DMS79 treated with DMSO at 0.1 percent for 48 hours (cell line): ENCODE data around the gene PIK3C2G.
"Not testable (repeated sequence)": the region's sequence is repeated elsewhere in the genome, so short reads cannot be mapped to it uniquely, and the experiment has no call there.

ENCODE experiments used
- DNase-seq: peaks from one replicate; lab custom pipeline; 2025; lab: John Stamatoyannopoulos, UW

The PIK3C2G gene

DNA sequence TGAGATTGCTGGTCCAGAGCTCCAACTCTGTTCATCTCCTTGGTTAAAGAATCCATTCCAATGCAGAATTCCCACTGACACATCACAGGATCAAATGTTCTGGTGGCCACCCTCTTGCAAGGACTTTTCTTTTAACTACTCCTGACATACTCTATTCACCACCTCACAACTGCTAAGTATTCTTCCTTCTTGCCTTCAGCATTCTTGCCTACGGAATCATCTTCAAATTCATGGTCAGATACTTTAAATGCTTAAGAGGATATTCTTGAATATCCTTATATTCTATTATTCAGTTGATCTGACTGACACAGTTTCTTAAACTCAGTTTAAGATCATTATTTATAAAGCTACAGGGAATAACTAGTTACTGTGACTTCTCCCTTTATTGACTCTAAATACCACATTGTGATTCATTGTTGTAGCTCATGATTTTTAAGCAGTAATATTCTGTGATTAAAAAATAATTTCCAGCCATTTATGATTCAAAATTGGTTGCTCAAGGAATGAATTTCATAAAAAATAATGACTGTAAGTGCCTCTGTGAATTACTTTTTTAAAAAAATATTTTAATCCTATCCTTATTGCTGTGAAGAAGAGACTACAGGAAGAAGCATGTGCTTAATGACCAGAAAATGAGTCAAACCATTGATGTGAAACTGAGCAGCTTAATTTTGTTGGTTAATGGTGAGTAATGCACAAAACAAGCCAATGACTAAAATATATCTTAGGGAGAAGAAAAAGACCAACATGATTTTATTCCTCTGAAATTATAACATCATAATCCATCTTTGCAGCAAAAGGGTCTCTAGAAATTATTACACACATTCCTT, 207.1 kb downstream of the PIK3C2G start:
- no peak for DNase-seq

DNA sequence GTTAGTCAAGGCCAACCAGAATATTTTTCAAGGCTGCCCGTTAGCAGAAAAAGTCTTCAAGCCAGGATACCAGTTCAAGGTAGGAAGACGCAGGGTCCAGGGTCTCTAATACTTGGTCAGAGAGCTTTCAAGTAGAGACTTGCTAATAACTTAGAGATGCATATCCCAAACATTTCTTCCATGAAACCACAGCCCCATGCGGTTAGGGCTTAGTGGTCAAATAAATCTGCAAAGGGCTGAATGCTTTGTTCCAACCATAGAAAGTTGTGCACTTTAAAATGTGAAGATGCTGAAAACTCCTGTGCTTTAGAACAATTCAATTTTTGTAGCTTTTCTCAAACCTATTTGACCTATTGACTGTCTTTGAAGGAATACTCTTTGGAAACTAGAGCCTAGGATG, 208.9 kb downstream of the PIK3C2G start:
- DNase-seq = no peak

GRCh38 chr12:18472304-18472703, 211.0 kb downstream of the PIK3C2G start:
- DNase-seq = no peak

GRCh38 chr12:18472806-18473205, 211.5 kb downstream of the PIK3C2G start:
- DNase-seq = no peak

GRCh38 chr12:18476861-18477260, 215.5 kb downstream of the PIK3C2G start:
- no peak for DNase-seq

GRCh38 chr12:18479256-18479655, 217.9 kb downstream of the PIK3C2G start:
- no peak for DNase-seq

DNA sequence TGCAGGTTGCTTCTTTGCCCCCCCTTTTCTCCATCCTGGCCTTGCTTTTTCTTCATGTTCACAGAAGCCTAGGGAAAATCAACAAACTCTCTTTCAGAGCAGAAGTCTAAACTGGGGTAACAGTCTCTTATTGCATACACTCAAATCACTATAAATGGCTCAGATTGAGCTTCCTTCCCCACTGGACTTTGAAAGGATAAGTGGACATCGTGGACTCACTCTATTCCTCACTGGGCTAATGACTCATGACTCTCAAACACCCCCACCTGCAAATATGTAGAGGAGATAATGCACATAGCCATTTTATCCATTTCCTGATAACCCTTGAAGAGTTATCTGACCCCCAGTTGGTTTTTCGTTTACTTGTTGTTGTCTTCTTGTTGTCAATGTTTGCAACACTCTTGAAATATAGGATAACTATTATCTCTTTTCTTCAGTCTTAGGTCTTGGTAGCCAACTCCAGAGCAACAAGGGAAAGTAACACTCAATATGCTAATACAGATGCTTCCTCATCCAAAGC, 221.3 kb downstream of the PIK3C2G start:
- no peak for DNase-seq

DNA sequence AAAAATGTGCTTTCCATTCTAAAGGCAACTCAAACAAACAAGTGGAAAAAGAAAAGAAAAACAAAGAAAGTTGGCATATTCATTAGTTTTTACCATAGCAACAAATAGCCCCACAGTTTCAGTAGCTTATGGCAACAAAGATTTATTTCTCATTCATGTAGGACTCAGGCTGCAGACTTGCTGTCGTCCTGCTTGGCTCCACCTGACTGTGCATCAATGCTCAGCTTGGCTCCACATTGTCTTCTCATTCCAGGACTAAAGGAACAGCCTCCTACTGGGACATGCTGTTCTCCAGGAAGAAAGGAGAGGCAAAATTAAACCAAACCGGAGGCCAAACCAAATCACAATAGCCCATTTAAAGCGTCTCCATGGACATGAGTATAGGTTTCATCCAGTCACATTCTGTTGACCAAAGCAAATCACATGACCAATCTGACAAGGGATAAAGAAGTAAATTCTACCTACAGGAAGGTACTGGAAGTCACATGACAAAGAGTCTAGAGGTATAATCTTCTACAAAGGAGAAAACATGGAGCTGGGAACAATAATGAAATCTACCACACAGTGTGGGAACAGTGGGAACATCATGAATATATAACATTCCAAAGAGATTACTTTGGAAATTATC, 222.5 kb downstream of the PIK3C2G start:
- DNase-seq = no peak

DNA sequence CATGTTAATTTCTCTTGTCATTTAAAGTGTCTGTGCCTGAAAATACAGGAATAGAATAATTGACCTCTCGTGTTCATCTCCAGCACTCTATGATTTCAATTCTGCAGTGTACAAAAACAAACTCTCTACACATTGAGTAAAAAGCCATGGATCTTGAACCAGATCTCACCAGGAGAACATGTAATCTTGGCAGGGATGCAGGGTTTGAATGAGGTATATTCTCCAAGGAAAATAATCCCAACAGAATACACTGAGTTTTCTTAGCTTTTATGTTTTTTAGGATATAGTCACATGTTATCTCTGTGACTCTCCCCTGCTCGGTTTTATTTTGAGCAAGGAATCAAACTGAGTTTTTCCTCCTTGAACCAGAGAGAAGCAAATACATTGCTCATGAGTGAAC, 224.7 kb downstream of the PIK3C2G start:
- DNase-seq = no peak

DNA sequence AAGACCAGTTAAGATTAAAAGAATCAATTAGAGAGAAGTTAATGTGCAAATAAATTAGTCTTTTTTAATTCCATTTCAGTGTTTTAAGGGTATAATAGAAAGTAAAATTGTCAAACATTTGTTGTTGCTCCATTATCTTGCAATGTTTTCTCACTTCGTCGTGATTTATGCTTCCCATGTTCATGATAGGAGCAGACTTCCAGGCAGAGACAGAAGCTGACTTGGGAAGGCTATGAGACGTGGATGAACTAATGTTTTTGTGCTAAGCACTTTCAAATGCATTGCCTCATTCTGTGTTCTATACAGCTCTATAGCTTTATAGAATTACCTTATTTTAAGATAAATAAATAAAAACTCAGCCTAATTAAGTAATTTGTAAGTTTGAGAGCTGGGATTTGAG, 226.2 kb downstream of the PIK3C2G start:
- DNase-seq = no peak

- DNase-seq = no peak
Observed at GRCh38 chr12:18492372-18493025, 231.2 kb downstream of the PIK3C2G start.

DNA sequence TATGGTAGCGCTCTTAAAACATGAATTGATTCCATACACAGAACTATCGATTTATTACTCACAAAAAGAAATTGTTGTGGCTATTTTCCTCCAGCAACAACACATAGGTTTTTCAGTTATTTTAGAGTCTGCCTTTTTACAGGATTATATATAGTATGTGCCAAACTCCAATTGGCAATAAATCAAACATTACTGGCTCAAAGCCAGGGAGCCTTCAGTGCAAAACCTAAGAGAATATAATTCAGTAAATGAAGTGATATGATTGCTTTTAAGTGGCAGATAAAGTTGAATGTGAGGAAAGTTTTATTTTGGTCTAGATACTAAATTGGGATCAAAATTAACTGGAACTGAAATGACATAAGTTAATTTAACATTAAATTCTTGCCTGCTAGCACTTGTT, 234.8 kb downstream of the PIK3C2G start:
- DNase-seq = no peak

DNA sequence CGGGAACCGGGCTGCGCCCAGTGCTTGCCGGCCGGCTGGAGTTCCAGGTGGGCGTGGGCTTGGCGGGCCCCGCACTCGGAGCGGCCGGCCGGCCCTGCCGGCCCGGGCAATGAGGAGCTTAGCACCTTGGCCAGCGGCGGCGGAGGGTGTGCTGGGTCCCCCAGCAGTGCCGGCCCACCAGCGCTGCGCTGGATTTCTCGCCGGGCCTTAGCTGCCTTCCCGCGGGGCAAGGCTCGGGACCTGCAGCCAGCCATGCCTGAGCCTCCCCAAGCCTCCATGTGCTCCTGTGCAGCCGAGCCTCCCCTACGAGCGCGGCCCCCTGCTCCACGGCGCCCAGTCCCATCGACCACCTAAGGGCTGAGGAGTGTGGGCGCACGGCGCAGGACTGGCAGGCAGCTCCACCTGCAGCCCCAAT, 238.8 kb downstream of the PIK3C2G start:
- not testable (repeated sequence) for DNase-seq

DNA sequence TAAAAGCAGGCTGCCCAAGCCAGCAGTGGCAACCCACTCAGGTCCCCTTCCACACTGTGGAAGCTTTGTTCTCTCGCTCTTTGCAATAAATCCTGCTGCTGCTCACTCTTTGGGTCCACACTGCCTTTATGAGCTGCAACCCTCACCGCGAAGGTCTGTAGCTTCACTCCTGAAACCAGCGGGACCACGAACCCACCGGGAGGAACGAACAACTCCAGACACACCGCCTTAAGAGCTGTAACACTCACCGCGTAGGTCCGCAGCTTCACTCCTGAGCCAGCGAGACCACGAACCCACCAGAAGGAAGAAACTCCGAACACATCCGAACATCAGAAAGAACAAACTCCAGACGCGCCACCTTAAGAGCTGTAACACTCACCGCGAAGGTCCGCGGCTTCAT, 239.4 kb downstream of the PIK3C2G start:
- not testable (repeated sequence) for DNase-seq

DNA sequence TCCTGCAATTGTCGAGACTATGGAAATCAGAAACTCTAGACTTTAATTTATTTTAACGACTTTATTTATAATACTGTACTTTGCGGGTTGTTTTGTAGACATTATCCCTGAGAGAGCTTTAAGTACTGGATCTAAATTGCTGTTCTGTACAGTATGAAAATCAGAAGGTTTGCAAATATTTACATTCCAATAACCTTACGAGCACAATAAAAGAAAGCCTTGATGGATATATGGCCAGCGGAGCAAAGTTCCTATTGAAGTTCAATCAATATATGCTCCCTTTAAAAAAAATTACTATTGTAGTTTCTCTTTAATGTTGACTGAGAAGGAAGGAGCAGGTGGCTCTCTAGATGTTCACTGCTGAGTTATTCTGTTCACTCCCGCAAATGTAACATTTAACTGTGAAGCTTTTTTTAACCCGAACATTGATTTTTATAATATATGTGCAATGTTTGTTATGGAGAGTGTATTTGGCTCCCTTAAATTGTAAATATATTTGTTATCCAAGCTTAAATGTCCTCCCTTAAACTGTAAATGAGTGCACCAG, 241.2 kb downstream of the PIK3C2G start:
- peak; percentile 13 for DNase-seq

DNA sequence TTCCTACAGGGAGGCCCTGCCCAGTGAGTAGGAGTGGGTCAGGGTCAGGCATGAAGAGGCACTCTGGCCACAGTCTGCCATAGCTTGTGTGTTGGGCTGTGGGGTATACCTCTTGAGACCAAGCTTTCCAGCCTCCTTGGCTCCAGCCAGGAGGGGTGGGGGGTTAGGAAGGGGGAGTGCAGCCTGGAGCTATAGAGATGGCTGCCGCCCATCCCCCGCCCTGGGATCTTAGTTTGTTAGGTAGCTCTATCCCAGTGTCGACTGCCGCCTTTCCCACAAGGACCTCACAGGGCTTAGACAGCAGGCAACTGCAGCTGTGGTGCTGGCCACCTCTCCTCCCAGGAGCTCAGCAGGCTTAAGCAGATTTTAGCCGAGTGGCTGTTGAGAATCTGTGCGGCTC, 260.1 kb downstream of the PIK3C2G start:
- no peak for DNase-seq

DNA sequence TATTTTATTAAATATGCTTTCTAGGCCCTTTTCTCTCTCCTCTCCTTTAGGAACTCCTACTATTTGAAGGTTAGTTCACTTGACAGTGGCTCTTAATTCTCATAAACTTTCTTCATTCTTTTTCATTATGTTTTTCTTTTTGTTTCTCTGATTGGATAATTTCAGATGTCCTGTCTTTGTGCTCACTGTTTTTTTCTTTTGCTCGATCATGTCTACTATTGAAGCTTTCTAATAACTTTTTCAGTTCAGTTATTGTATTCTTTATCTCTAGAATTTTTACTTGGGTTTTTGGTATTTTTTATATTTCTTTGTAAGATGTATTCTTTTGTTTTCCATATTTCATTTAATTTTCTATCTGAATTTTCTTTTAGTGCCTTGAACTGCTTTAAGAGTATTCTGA, 261.5 kb downstream of the PIK3C2G start:
- DNase-seq = no peak

DNA sequence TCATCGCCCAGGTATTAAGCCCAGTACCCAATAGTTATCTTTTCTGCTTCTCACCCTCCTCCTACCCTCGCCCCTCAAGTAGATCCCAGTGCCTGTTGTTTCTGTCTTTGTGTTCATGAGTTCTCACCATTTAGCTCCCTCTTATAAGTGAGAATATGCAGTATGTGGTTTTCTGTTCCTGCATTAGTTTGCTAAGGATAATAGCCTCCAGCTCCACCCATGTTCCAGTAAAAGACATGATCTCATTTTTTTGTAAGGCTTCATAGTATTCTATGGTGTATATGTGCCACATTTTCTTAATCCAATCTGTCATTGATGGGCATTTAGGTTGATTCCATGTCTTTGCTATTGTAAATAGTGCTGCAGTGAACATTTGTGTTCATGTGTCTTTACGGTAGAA, 281.2 kb downstream of the PIK3C2G start:
- not testable (repeated sequence) for DNase-seq

DNA sequence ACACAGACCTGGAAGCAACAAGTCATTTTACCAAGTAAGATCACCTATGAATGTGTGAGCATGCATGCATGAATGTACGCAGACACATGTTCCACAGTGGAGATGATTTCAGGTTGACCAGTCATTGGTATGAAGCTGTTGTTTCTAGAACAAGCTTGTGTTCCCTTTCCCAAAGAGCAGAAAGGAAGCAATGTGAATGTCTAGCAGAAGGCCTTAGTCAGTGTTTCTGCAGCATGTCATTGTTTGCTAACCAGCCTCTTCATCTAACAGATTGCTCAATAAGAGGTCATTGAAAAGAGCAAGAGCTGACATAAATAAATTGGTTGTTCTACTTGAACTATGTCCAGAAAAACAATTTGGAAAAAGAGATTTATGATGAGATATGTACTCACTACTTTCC, 285.1 kb downstream of the PIK3C2G start:
- DNase-seq = peak; percentile 94

GRCh38 chr12:18549598-18549997, 288.3 kb downstream of the PIK3C2G start:
- no peak for DNase-seq

DNA sequence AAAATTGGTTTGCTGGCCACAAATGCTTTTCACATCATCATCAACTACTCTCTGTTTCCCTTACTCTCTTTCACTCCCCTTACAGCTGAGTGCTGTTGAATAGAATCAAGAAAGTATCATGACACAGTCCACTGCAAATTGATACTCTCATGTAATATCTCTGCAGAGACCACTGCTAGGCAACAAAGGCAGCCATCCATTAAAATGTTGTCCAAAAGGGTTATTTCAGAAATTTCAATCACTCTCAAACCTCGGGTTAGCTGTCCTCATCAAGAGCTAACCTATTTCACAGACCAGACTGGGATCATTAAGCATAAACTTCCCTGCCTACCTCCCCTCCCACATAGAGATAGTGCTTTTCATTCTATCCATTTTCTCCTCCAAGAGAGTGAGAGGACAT, 289.8 kb downstream of the PIK3C2G start:
- peak; percentile 94 for DNase-seq

GRCh38 chr12:18551701-18552100, 290.4 kb downstream of the PIK3C2G start:
- DNase-seq = no peak

- DNase-seq = no peak
Observed at GRCh38 chr12:18552829-18553228, 291.5 kb downstream of the PIK3C2G start.
